T-helper 22 cell (primary cell): ENCODE results near the gene GCNT1.
"Not testable (repeated sequence)": the region's sequence is repeated elsewhere in the genome, so short reads cannot be mapped to it uniquely, and the experiment has no call there.

ENCODE experiments used
- DNase-seq: peaks from one replicate; pipeline ENCODE4 v3.0.0-alpha.2; 2020; ENCODE audit warnings: low read depth

The GCNT1 gene

DNA sequence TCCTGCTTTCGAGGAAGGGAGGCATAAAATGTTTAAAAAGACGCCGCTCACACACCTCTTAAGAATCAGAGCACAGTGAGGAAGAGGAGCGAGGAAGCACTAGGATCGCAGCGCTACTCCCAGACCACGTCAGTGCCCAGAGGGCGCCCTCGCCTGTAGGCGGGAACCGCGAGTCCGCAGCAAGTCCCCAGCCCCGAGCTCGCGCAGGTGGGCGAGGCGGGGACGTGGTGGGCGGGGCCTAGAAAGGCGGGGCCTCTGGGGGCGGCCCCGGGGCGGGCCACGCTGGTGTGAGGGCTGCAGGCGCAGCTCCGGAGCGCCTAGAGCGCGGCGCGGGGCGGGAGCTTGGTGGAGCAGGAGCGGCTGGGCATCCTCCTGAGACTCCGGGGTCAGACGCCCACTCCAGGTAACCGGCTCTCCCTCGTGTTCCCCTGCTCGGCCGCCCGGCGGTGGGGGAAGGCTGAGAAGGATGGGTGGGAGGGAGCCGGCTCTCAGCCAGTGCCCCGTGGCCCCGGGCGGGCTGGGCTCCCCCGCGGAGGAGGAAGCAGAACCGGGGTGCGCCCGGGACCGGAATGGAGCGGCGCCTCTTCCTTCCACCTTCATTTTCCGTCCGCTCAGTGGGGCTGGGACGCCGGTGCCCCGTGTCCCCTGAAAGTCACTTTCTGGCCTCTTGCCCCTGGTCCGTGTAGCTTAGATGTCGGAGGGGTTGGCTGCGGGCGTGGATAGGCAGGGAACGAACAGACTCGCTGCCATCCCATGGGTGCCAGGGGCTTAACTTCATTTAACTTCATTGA lies at the start of gene GCNT1:
Gene GCNT1 (plus strand): TSS at position 280 of the 791 bp plus-strand sequence. CDS start 43,200 bp downstream, outside the sequence.
- DNase-seq, result peak; percentile 79

DNA sequence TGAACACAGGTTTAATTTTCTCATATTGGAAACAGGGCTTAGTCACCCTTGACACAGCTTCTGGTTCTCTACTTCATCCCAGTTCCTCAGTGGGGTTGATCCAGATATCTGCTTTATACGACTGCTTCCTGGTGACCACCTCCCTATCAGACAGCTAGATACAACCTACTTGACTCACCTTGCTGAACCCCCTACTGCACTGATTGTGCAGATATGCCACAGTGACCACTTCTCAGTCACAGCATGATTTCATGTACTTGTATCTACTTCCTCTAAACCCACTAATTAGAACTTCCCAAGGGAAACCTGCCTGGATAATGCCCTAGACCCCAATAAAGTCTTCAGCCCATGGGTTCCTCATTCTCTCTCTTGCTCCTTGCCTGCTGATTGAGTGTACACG lies 46.3 kb upstream of the GCNT1 start:
- no peak for DNase-seq

- DNase-seq, result no peak
These were observed 45.3 kb upstream of the GCNT1 start for GRCh38 chr9:76413658-76414057.

GRCh38 chr9:76414661-76415060 lies 44.3 kb upstream of the GCNT1 start:
- DNase-seq, result no peak

DNA sequence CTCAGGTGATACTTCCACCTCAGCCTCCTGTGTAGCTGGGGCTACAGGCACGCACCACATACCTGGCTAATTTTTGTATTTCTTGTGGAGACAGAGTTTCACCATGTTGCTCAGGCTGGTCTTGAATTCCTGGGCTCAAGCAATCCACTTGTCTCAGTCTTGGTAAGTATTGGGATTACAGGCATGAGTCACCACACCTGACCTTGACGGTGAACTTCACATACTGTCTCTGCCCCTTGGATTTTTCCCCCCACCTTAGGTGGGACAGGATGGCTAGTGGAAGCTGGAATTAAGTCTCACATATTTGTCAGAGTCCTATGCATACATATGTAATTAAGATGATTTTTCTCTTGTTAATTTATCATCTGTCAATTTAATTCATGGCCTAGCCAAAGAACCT lies 43.8 kb upstream of the GCNT1 start:
- no peak for DNase-seq

DNA sequence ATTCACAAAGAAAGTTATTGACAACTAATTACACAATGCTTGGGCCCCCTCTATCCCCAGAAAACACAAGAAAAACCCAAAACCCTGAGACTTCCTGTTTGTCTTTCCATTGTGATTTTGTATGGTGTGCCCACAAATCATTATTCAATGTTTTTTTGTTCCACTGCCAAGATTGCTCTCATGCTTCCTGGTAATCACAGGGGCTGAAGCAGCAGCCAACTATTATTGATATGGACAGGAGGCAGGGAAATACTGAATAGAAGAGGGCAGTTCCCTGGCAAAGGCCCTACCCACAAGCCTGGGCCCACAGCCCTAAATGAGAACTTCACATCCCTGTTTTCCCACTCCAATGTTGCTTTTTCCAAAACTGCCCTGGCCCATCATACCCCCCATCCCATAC lies 43.3 kb upstream of the GCNT1 start:
- DNase-seq, result no peak

- DNase-seq, result no peak
These were observed 41.6 kb upstream of the GCNT1 start for GRCh38 chr9:76417394-76417793.

DNA sequence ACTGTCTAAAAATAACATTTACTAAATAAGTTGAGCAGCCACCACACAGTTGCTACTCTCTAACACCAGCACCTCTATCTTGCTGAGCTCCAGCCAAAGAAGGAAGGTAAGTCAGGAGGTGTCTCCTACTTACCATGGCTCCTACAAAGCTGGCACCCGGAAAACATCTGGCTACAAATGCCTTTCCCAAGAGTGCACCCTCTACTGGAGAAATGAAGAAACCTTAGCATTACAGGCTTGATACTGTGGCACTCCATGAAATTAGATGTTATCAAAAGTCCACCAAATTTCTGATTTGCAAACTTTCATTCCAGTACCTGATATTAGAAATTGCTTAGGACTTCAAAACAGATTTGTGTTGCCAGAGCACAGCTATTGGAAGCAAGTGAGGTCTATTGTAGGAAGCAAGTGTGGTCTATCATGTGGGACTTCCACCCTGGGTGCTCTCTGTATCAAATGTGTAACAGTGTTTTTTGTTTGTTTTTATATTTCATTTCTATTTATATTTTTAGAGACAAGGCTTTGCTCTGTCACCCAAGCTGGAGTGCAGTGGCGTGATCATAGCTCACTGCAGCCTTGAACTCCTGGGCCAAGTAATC lies 39.1 kb upstream of the GCNT1 start:
- no peak for DNase-seq

DNA sequence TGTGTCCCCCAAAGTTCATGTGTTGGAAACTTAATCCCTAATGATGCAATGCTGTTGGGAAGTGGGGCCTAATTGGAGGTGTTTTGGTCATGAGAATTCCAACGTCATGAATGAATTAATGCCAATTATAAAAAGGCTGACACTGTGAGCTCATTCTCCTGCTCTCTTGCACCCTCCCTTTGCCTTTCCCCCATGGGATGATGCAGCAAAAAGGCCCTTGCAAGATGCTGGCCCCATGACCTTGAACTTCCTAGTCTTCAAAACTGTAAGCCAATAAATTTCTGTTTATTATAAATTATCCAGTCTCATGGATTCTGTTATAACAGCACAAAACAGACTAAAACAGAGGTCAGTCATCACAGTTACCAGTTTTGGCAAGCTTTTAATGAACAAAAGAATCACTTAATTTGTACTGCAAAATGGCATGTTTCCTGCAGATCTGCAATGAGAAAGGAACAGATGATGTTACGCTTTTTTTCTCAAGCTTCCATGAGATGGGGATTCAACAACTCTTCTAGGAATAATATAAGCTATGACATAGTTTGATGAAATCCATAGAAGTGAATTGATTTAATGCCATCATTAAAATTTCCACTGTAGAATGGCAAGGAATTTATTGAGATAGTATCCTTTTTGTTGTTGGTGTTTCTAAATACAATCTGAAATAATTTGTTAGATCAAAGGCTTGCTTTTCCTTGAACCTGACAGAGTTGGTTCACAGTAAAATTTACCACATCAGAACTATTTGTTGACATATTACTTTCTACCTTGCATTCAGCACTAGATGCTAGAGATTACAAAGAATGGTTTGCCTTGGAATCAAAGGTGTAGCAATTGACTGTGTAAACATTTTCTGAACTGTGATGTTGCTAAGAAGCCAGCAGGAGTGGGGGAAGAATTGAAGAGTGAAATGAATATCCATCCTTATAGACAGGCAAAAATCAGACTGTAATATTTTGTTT lies 35.5 kb upstream of the GCNT1 start:
- DNase-seq, result no peak

- DNase-seq, result no peak
These were observed 34.5 kb upstream of the GCNT1 start for GRCh38 chr9:76424491-76424890.

- DNase-seq, result no peak
These were observed 33.1 kb upstream of the GCNT1 start for GRCh38 chr9:76425677-76426453.

GRCh38 chr9:76426807-76427419 lies 32.1 kb upstream of the GCNT1 start:
- DNase-seq, result no peak

- no peak for DNase-seq
These were observed 27.4 kb upstream of the GCNT1 start for GRCh38 chr9:76431601-76432000.

DNA sequence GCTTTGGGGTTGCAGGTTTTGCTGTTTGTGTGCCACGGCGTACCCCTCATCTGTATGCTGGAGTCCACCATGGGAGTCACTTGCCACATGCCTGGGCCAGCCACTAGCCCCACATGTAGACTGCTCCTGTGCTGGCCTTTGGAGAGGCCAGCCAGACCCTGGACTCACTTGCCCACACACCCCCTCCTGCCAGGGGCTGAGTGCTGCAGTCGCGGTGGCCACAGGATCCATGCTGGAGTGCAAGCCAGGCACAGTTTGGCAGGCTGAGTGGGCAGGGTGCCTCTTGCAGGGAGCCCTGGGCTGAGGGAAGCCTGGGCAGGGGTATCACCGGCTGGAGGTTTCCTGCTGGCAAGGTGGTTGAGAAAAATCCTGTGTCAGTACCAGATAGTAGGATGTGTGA lies 25.6 kb upstream of the GCNT1 start:
- DNase-seq, result no peak

DNA sequence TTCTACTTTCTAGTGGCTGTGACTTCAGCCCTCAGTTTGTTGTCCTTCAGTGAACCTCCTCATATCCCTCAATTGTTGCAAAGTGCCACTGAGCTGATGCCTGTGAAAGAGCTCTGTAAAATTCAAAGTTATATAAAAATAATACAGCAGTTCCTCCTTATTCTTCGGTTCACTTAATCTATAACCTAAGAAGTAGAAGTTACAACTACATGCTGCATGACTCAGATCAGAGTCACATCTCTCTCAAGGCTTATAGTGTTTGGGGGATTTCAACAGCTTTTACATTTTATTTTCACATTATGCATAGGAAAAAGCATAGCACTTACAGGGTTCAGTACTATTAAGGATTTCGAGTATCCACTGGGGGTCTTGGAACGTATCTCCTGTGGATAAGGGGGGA lies 25.1 kb upstream of the GCNT1 start:
- no peak for DNase-seq

GRCh38 chr9:76434897-76435296 lies 24.1 kb upstream of the GCNT1 start:
- DNase-seq, result not testable (repeated sequence)

DNA sequence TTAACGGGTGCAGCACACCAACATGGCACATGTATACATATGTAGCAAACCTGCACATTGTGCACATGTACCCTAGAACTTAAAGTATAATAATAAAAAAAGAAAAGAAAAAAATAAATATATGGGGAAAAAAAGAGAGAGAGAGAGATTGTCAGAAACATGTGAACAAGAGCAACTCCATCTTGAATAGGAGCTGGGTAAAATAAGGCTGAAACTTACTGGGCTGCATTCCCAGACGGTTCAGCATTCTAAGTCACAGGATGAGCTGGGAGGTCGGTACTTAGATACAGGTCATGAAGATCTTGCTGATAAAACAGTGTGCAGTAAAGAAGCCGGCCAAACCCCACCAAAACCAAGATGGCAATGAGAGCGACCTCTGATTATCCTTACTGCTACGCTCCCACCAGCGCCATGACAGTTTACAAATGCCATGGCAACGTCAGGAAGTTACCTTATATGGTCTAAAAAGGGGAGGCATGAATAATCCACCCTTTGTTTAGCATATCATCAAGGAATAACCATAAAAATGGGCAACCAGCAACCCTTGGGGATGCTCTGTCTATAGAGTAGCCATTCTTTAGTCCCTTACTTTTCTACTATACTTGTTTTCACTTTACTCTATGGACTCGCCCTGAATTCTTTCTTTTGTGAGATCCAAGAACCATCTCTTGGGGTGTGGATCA lies 21.8 kb upstream of the GCNT1 start:
- not testable (repeated sequence) for DNase-seq

DNA sequence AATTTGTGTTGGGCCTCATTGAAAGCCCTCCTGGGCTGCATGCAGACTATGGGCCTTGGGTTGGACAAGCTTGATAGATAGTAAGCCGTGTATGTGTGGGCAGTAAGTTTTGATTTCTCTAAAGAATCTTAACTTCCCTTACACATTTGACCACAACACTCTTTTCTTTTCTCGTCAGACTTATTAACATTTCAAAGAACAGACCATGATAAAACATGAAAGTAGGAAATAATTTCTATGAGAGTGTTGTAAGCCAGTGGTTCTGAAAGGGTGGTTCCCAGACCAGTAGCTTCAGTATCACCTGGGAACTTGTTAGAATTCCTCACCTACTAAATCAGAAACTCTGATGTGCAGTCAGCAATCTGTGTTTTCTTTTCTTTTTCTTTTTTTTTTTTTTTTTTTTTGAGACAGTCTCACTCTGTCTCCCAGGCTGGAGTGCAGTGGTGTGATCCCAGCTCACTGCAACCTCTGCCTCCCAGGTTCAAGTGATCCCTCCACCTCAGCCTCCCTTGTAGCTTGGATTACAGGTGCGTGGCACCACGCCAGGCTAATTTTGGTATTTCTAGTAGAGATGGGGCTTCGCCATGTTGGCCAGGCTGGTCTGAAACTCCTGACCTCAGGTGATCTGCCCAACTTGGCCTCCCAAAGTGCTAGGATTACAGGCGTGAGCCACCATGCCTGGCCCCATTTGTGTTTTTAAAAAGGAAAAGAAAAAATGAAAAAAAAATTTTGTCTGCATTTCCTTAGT lies 20.0 kb upstream of the GCNT1 start:
- no peak for DNase-seq

- no peak for DNase-seq
These were observed 17.2 kb upstream of the GCNT1 start for GRCh38 chr9:76441551-76442322.
